GM12874 (cell line): ENCODE measurements around the gene PELI3.

Experiments used
- TF ChIP-seq, protein P1 (sequence below): IDR thresholded peaks from 2 replicates; pipeline ENCODE4 v1.5.1; 2011; ENCODE audit warnings: low read depth, mild to moderate bottlenecking, control low read depth, low read length, moderate library complexity; ENCODE audit not compliant: insufficient read depth

Gene PELI3

DNA sequence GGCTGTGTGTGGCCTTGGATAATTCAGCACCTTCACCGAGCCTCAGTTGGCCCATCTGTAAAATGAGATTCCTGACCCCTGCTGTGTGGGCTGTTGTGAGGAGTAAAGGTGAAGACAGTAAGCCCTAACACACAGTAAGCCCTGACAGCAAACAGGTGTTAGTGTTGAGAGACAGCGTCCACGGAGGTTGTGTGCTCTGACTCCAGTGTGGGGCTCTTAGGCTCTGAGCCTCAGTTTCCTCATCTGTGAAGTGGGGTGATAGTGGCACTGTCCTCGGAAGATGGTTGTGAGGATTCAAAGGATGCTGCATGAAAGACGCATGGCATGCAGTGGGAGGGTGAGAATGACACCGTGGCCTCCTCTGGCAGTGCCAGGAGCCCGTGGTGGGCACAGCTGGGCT lies 27.8 kb downstream of the PELI3 start:
- TF ChIP-seq, protein P1, sequence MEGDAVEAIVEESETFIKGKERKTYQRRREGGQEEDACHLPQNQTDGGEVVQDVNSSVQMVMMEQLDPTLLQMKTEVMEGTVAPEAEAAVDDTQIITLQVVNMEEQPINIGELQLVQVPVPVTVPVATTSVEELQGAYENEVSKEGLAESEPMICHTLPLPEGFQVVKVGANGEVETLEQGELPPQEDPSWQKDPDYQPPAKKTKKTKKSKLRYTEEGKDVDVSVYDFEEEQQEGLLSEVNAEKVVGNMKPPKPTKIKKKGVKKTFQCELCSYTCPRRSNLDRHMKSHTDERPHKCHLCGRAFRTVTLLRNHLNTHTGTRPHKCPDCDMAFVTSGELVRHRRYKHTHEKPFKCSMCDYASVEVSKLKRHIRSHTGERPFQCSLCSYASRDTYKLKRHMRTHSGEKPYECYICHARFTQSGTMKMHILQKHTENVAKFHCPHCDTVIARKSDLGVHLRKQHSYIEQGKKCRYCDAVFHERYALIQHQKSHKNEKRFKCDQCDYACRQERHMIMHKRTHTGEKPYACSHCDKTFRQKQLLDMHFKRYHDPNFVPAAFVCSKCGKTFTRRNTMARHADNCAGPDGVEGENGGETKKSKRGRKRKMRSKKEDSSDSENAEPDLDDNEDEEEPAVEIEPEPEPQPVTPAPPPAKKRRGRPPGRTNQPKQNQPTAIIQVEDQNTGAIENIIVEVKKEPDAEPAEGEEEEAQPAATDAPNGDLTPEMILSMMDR, result no peak

DNA sequence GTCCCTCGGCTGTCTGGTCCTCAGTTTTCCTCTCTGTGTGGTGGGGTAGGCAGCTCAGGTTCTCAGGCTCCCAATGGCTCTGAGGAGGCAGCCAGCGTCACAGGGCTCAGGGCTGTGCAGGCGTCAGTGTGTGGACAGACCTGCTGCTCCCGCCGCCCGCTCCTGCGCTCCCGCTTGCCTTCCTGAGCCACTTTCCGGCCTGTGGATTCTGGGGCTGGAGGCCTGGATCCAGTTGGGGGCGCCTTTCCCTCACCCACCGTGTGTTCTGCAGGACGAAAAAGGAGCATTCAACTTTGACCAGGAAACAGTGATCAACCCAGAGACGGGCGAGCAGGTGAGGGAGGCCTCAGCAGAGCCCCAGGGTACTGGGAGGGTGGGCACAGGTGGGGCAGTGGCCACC lies 28.2 kb downstream of the PELI3 start:
- TF ChIP-seq, protein P1, result no peak

DNA sequence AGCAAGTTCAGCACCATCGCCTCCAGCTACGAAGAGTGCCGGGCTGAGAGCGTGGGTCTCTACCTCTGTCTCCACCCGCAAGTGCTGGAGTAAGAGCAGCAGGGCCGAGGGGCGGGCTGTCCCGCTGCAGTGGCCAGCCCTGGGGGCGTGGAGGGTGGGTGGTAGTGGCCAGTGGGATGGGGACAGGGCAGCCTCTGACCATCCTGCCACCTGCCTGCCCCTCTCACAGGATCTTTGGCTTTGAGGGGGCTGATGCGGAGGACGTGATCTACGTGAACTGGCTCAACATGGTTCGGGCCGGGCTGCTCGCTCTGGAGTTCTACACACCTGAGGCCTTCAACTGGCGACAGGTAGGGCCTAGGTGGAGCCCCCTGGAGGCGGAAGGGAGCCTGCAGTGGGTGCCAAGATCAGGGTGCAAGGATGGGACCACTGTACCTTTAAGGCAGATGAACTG lies 28.7 kb downstream of the PELI3 start:
- TF ChIP-seq, protein P1, result peak; percentile 35; the same call in 1 of the 2 replicates

DNA sequence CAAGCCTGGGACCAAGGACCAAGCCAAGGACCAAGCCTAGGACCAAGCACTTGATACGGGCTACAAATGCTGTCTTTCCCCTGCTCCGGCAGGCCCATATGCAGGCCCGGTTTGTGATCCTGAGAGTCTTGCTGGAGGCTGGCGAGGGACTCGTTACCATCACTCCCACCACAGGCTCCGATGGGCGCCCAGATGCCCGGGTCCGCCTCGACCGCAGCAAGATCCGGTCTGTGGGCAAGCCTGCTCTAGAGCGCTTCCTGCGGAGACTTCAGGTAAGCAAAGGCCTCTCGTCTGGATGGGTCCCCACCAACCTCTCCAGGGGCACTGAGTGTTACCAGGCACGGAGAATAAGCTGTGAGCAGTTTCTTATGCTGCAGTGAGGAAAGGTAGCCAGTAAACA lies 30.5 kb downstream of the PELI3 start:
- TF ChIP-seq, protein P1, result no peak

DNA sequence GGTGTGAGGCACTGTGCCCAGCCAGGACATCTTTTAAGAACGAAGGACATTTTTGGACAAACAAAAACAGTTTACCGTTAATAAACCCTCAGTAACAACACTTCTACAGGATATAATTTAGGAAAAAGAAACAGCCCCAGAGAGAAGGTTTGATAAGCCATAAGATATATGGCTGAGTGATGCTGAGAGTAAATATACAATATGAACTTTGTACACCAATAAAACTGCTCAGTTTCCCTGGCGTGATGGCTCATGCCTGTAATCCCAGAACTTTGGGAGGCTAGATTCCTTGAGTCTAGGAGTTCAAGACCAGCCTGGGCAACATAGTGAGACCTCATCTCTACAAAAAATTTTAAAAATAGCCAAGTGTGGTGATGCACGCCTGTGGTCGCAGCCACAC lies 31.8 kb downstream of the PELI3 start:
- TF ChIP-seq, protein P1, result no peak

DNA sequence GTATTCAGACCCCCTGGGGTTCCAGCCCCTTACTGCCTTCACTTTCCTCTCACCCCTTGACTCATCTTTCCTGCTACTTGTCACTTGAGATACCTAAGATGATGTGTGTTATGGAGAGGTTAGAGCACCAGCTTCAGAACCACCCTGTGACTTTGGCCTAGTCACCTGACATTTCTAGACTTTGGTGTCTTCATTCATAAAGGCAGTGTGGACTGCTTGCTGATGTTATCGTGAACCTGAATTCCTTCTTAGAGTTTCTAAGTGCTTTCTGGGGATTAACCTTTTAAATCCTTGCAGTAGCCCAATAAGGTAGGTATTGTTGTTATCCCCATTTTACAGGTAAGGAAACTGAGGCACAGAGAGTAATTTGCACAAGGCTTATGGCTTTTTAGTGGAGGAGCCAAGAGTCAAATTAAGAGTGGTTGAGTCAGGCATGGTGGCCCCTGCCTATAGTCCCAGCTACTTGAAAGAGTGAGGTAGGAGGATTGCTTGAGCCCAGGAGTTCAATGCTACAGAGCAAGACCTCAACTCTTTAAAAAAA lies 38.6 kb downstream of the PELI3 start:
- TF ChIP-seq, protein P1, result no peak

DNA sequence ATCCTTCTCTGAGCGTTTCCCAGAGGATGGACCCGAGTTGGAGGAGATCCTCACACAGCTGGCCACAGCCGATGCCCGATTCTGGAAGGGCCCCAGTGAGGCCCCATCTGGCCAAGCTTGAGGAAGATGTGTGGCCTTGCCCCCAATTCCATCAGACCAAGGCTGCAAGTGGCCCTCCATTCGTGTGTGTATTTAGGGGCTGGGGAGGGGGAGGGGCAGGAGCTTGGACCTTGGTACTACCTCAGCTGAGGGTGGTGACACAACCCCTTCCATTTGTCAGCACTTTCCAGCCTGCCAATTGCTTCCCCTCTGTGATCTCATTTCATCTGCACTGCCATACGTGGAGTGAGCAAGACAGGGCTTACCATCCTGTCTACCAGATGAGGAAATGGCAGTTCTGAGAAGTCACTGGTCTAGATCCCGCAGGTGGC lies 42.4 kb downstream of the PELI3 start:
- TF ChIP-seq, protein P1, result no peak
